Measurements from ENCODE around the gene PRKD3.

The PRKD3 gene

DNA sequence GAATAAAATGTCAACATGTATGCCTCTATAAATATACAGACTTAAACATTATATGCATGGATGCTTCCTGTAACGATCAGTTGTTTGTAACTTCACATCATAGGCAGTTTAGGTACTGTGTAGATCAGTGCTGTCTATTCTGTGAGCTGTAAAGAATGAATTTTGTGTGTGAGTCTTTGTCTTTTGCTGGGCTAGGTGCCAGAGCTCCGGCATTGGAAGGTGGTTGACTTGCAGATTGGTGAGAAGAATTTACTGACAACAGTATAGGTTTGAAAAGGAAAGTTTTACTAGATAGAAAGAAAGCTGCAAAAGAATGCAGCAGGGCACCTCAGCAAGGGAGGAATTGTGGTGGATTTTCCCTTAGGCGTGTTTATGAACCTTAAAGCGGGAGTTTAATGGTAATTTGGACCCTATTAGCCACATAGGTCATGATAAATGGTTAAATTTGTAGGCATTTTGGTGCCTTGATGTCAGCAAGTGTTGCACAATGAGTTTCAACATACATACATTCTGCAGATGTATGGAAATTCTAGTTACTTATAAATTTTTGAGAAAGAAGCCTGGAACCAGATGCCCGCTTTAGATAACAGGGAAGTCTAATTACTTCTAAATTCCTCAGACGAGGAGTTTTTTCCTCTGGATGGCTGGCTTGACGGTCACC lies 13.1 kb upstream of the PRKD3 start:
- no peak for DNase-seq (ENCODE audit: low spot score)
- TF ChIP-seq, protein P1, sequence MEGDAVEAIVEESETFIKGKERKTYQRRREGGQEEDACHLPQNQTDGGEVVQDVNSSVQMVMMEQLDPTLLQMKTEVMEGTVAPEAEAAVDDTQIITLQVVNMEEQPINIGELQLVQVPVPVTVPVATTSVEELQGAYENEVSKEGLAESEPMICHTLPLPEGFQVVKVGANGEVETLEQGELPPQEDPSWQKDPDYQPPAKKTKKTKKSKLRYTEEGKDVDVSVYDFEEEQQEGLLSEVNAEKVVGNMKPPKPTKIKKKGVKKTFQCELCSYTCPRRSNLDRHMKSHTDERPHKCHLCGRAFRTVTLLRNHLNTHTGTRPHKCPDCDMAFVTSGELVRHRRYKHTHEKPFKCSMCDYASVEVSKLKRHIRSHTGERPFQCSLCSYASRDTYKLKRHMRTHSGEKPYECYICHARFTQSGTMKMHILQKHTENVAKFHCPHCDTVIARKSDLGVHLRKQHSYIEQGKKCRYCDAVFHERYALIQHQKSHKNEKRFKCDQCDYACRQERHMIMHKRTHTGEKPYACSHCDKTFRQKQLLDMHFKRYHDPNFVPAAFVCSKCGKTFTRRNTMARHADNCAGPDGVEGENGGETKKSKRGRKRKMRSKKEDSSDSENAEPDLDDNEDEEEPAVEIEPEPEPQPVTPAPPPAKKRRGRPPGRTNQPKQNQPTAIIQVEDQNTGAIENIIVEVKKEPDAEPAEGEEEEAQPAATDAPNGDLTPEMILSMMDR (IDR thresholded peaks at IDR 0.05; ENCODE audit: extremely low read depth, insufficient read depth, missing control alignments) = no peak
- in situ Hi-C loops (cut with MboI; ENCODE audit: low pct_unique_long_range_greater_than_20kb, low sequenced_read_pairs, unreplicated experiment) = no loop called here

DNA sequence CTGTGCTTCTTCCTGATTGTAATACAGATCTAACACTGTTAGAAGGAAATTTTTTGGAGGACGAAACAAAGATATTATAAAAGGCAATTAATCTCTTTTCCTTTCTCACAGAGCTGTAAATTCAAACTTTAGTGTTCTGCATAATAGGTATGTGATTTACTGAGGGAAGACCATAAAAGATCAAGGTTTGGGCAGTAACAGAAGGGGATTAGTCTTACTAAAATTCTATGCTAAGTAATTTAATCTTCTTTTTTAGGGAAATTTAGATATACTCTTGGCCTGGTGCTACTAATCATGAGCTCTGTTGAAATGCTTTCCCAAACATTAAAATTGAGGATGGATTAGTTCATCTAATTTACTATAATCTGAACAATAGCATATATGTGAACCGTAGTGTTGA lies 11.0 kb upstream of the PRKD3 start:
- TF ChIP-seq, protein P1 (IDR thresholded peaks at IDR 0.05; ENCODE audit: extremely low read depth, insufficient read depth, missing control alignments) = no peak
- in situ Hi-C loops (cut with MboI; ENCODE audit: low pct_unique_long_range_greater_than_20kb, low sequenced_read_pairs, unreplicated experiment) = no loop called here

DNA sequence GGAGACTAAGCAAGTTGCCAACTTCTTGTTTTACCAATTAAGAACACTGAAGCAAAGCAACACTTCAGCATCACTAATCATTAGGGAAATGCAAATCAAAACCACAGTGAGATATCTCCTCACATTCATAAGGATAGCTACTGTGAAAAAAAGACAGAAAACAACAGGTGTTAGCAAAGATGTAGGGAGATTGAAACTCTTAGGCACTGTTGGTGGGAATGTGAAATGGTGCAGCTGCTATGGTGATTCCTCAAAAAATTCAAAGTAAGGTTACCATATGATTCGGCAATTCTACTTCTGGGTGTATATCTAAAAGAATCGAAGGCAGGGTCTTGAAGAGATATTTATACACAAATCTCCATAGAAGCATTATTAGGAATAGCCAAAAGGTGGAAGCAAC lies 8.6 kb upstream of the PRKD3 start:
- in situ Hi-C loops (cut with MboI; ENCODE audit: low pct_unique_long_range_greater_than_20kb, low sequenced_read_pairs, unreplicated experiment) = no loop called here
- DNase-seq (ENCODE audit: low spot score) = no peak
- TF ChIP-seq, protein P1 (IDR thresholded peaks at IDR 0.05; ENCODE audit: extremely low read depth, insufficient read depth, missing control alignments) = no peak

More for the DNA sequence above, 11.0 kb upstream of the PRKD3 start:
- DNase-seq (ENCODE audit: low spot score) = no peak

DNA sequence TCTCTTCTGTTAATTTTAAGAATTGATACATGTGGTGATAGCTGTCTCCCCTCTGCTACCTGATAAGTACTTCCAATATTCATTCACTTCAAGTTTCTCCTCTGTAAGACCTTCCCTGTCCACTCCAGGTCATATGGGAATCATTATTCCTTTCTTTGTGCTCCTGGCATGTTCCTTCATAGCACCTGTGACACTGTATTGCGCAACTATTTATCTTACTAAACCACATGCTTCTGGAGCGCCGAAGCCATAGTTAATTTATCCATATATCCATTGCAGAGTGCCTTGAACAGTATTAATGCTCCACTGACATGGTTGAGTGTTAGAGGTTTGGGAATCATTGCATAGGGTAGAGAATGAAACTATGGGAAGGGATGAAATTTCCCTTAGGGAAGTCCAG lies 7.9 kb upstream of the PRKD3 start:
- in situ Hi-C loops (cut with MboI; ENCODE audit: low pct_unique_long_range_greater_than_20kb, low sequenced_read_pairs, unreplicated experiment) = no loop called here
- no peak for DNase-seq (ENCODE audit: low spot score)
- TF ChIP-seq, protein P1 (IDR thresholded peaks at IDR 0.05; ENCODE audit: extremely low read depth, insufficient read depth, missing control alignments) = no peak

DNA sequence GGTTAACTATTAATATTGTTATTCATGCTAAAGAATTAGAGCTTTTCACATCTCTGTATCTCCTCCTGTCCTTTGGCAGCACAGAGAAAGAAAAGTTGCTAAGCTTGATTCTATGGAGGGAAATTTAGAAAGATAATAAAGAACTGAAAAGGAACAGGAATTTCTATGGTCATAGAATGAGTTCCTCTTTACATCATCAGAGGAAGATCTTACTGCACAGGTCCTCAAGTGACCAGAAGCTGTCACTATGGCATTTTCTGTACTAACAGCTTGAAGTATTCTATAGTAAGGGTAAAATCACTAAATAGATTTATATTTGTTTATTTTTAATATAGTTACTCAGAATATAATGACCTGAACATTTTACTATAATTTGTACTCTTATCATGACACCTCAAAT lies 6.0 kb upstream of the PRKD3 start:
- DNase-seq (ENCODE audit: low spot score) = no peak
- in situ Hi-C loops (cut with MboI; ENCODE audit: low pct_unique_long_range_greater_than_20kb, low sequenced_read_pairs, unreplicated experiment) = no loop called here
- TF ChIP-seq, protein P1 (IDR thresholded peaks at IDR 0.05; ENCODE audit: extremely low read depth, insufficient read depth, missing control alignments) = no peak

DNA sequence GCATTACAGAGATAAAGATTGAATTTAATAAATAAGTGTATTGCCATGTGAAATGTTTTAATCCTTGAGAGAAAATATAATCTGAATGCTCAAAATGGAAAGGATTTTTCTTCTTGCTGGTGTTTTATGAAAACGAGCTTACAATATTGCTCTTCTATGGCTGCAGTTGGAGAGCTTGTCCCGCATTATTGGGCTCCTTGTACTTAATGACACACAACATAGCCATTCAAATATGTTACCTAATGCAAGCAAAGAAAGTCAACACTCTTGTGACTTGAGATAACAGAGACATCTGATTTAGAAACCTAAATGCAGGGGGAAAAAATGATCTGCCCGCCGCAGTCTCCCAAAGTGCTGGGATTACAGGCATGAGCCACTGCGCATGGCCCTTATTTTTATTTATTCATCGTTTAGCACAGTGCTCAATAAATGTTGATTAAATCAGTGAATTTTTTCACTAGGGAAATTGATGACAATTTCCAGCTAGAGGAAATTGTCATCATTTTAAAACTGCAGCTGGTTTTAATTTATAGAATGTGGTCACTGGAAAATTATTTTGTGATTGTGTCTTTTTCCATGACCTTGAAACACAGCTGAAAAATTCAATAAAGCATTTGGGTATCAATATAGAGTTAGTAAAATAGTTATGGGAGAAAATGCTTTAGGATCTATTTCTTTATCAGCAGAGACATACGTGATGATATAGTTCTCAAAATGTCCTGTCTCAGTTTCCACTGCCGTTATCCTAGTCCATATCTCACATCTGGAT lies 2.4 kb upstream of the PRKD3 start:
- in situ Hi-C loops (cut with MboI; ENCODE audit: low pct_unique_long_range_greater_than_20kb, low sequenced_read_pairs, unreplicated experiment) = no loop called here
- no peak for DNase-seq (ENCODE audit: low spot score)
- TF ChIP-seq, protein P1 (IDR thresholded peaks at IDR 0.05; ENCODE audit: extremely low read depth, insufficient read depth, missing control alignments) = no peak
